ENCODE results near the gene BAIAP3. TPM values are rescaled to one million over a fixed set of nuclear protein-coding genes. Genes with fewer than 3 reads are reported as not detected.

Gene BAIAP3
- total and polyA plus RNA-seq, 2 of the 8 experiments (the other 6 are each of a cell fraction or from before 2014, with no cell fraction given) = 2.9 to 6.8 TPM

- Histone ChIP-seq H2BK120ac (replicated peaks; ENCODE audit: low read depth, low read length) (no peak overlapping the region), H2BK15ac (ENCODE audit: low read length) (no peak overlapping the region), H2BK5ac (ENCODE audit: low read depth, low read length) (no peak overlapping the region), H3K4me1 (replicated peaks in 1 of 4; ENCODE audit: control insufficient read depth in 3 of 4, insufficient read depth in 4 of 4, low read length in 3 of 4) (no peaks in the 10 kb centered on the region), H3K4me2 (ENCODE audit: insufficient read depth in 1 of 2, low read depth in 2 of 2, low read length in 2 of 2) (no peak overlapping the region), H2AFZ (ENCODE audit: low read length) (no peak overlapping the region), H3K4me3 (ENCODE audit: extremely low read depth in 1 of 4, insufficient read depth in 2 of 4, low read depth in 3 of 4, low read length in 4 of 4) (no peak overlapping the region), H3K79me1 (ENCODE audit: low read depth, low read length) (peaks cover 8% of the 10 kb centered on the region; the same call in 1 of the 2 replicates), H3K9ac (replicated peaks in 1 of 4; ENCODE audit: extremely low read depth in 1 of 4, low read depth in 3 of 4, low read length in 3 of 4) (no peak overlapping the region), H3K18ac (ENCODE audit: extremely low read depth, low read length) (no peak overlapping the region), H4K5ac (ENCODE audit: insufficient read length, low read depth, low read length) (no peak overlapping the region), H3K56ac (replicated peaks; ENCODE audit: insufficient read length, low read depth, low read length) (no peak overlapping the region), H4K8ac (ENCODE audit: extremely low read depth, insufficient read depth, low read length) (no peak overlapping the region), H2AK5ac (ENCODE audit: low read depth, low read length) (no peak overlapping the region), H3K27me3 (replicated peaks in 1 of 4; ENCODE audit: control insufficient read depth in 3 of 4, extremely low read depth in 1 of 4, insufficient read depth in 3 of 4, low read length in 3 of 4) (no peaks in the 10 kb centered on the region), H3K9me3 (ENCODE audit: insufficient read depth in 2 of 2, low read depth in 1 of 2, low read length in 1 of 2) (no peaks in the 10 kb centered on the region), H3K27ac (ENCODE audit: low read depth, low read length) (no peak overlapping the region), H3K23me2 (ENCODE audit: low read depth, low read length) (no peaks in the 10 kb centered on the region), H2BK12ac (ENCODE audit: low read depth, low read length) (no peak overlapping the region), H3K79me2 (ENCODE audit: control insufficient read depth in 1 of 2, insufficient read depth in 2 of 2, low read length in 2 of 2) (peaks cover 0 to 11% of the 10 kb centered on the region in 2 experiments; a peak in 1 of 4 replicates), H3K14ac (ENCODE audit: insufficient read length) (no peak overlapping the region), H3K23ac (ENCODE audit: insufficient read length) (no peak overlapping the region), H4K91ac (replicated peaks; ENCODE audit: insufficient read length, low read length) (no peak overlapping the region), H3K36me3 (ENCODE audit: control insufficient read depth in 2 of 4, insufficient read depth in 4 of 4, low read length in 3 of 4) (peaks cover 15 to 42% (median 23%) of the 10 kb centered on the region in 4 experiments), H3K4ac (replicated peaks; ENCODE audit: insufficient read length, low read depth, low read length) (no peak overlapping the region), H4K20me1 (replicated peaks in 1 of 2; ENCODE audit: control insufficient read depth in 1 of 2, insufficient read depth in 2 of 2, low read length in 2 of 2) (peaks cover 12 to 33% of the 10 kb centered on the region in 2 experiments), H2BK20ac (ENCODE audit: low read length) (no peak overlapping the region)
- WGBS, 2 experiments (ENCODE audit: extremely low coverage in 1 of 2, insufficient coverage in 1 of 2, insufficient read length in 1 of 2, insufficient replicate concordance in 2 of 2, low coverage in 1 of 2, low lambda C conversion rate in 2 of 2, missing lambda C conversion rate in 1 of 2) = 92% methylated on average over 11 of the region's 11 CpGs; no CpG with 5 or more reads in 1 of the 2 experiments
- ChIA-PET POLR2A (ENCODE audit: partially characterized antibody) (interaction anchor here (1.0 to 6.6 kb wide), 4 partner anchors 10 to 30 kb away, joined by 3 to 44 read pairs (median 4); no protein-coding TSS in a partner anchor), CTCF (ENCODE audit: partially characterized antibody) (interaction anchor here (0.6 to 8.1 kb wide), 21 partner anchors 8 to 823 kb away, joined by 3 to 59 read pairs (median 5); partner anchors contain the start of gene CCDC154)
- DNase-seq (ENCODE audit: low read depth in 1 of 2, low spot score in 2 of 2) (no peak), FAIRE-seq (no peak)
- TF ChIP-seq ATF3 (IDR thresholded peaks at IDR 0.05; ENCODE audit: insufficient read depth, low read depth, low read length) (no peak), JUN (IDR thresholded peaks at IDR 0.05; ENCODE audit: low read depth, low read length) (no peak), HDAC2 (IDR thresholded peaks at IDR 0.05; ENCODE audit: borderline replicate concordance in 1 of 2, low read depth in 2 of 2, low read length in 2 of 2) (no peak), HDAC6 (IDR thresholded peaks at IDR 0.05; ENCODE audit: low read depth, low read length) (no peak), CTCF (IDR thresholded peaks at IDR 0.05; ENCODE audit: control extremely low read depth in 1 of 3, insufficient read depth in 1 of 3, low read depth in 1 of 3, low read length in 3 of 3) (no peak), MAFK (IDR thresholded peaks at IDR 0.05; ENCODE audit: low read depth, low read length) (no peak), POLR2A (IDR thresholded peaks at IDR 0.05; ENCODE audit: control extremely low read depth in 1 of 2, low read depth in 2 of 2, low read length in 2 of 2) (no peak), NANOG (IDR thresholded peaks at IDR 0.05; ENCODE audit: insufficient read depth, low read depth, low read length, poor library complexity, severe bottlenecking) (no peak), CBX5 (IDR thresholded peaks at IDR 0.05; ENCODE audit: low read depth, low read length) (no peak), CREB1 (IDR thresholded peaks at IDR 0.05) (no peak), CBX8 (IDR thresholded peaks at IDR 0.05; ENCODE audit: borderline replicate concordance, low read depth, low read length) (no peak)
These were observed 29.4 kb downstream of the BAIAP3 start for GRCh38 chr16:1362807-1363206.
